Pancreas (tissue), 10 donors: Measurements from ENCODE around the gene SPTBN4. TPM values are rescaled to one million over a fixed set of nuclear protein-coding genes. Genes with fewer than 3 reads are reported as not detected.

Experiments used
- ATAC-seq, 4 donors: fragments of 200-7000 bp; cut with Tn5 transposase; one replicate each; pipeline versions ENCODE4 v1.8.0 to v1.9.1; 2020; ENCODE audit warnings: mild to moderate bottlenecking in 4 of 4, moderate library complexity in 4 of 4
- DNase-seq, 6 donors: peaks; one replicate each; pipeline ENCODE4 v3.0.0-alpha.2; 2020
- FAIRE-seq: peaks from 2 replicates; lab custom pipeline; 2012; peaks lifted over from hg19 to GRCh38; lab: Jason Lieb, UNC
- H3K27ac ChIP-seq, 4 donors: fragments of 200-600 bp; sonication (generic); 1 replicate in 3 of 4; 2 replicates in 1 of 4; pipeline versions ENCODE4 v1.5.0 to v1.8.0; 2020
- H3K27me3 ChIP-seq, 4 donors: fragments of 200-600 bp; one replicate each; pipeline ENCODE4 v1.8.0; 2021
- H3K36me3 ChIP-seq, 3 donors: fragments of 200-600 bp; sonication (generic) in 1 of 3; one replicate each; pipeline versions ENCODE4 v1.5.0 to v1.8.0; 2020 to 2021
- H3K4me1 ChIP-seq, 3 donors: fragments of 200-600 bp; one replicate each; pipeline ENCODE4 v1.8.0; 2021
- H3K4me3 ChIP-seq, 4 donors: fragments of 200-600 bp; sonication (generic) in 2 of 4; one replicate each; pipeline versions ENCODE4 v1.5.0 to v1.8.0; 2020 to 2021
- H3K9me3 ChIP-seq, 4 donors: fragments of 200-600 bp; one replicate each; pipeline ENCODE4 v1.8.0; 2021
- CTCF ChIP-seq, 4 donors: fragments of 200-600 bp; sonication (generic) in 3 of 4; IDR thresholded peaks; one replicate each; pipeline versions ENCODE4 v1.5.0 to v1.8.0; 2021; ENCODE audit warnings: antibody characterized with exemption in 4 of 4
- WGBS, 2 donors: extraction: QIAGEN DNeasy Blood & Tissue Kit; methylation state at CpG; one replicate each; pipeline ENCODE4 v1.1.7; 2013; 5-methylcytosine and 5-hydroxymethylcytosine counted together
- intact Hi-C, 3 donors: fragments of 100-400 bp; cut with DNase I; formaldehyde crosslinking; loops; one replicate each; pipeline versions ENCODE4 v1.11.1 to v1.14.2; 2022
- polyA plus RNA-seq, 2 donors: library from polyadenylated mRNA; stranded (reverse); fragments of 200-250 nt; gene quantifications; one replicate each; pipeline ENCODE4 v1.2.3, GENCODE V29; 2013
- total RNA-seq, 6 donors: library from RNA; stranded (reverse); fragmentation: NEBNext Ultra II Directional in 4 of 6; extraction: Animal tissue kit (Norgen Biotek cat#: 25700) in 4 of 6; gene quantifications; one replicate each; pipeline versions ENCODE4 v1.2.1 to v1.2.4, GENCODE V29; 2021 to 2023
- donor health status: healthy with polysubstance abuse.
- donor health status: DM: no; HTN: no; CAD: no; lungs with moderate emphysema.
- donor health status: DM: no; HTN: no; CAD: no.
- donor health status: control.
- donor health status: control.
- donor health status: Bipolar disorder and iron deficiency.
- donor health status: DM: yes; HTN: yes; CAD: no.
- donor health status: DM: no; HTN: no; CAD: no.
- donor health status: DM: no; HTN: no; CAD: no.
- donor health status: DM: yes; HTN: yes; CAD: no.

The SPTBN4 gene
- total and polyA plus RNA-seq, 8 donors: 1.0 to 23.9 (median 1.7) TPM

GRCh38 chr19:40442328-40443130 lies 24.3 kb upstream of the SPTBN4 start:
- WGBS, 2 donors: 26 to 27% methylated on average over 22 of the region's 22 CpGs
- ATAC-seq: no peak

GRCh38 chr19:40443131-40443999 lies 23.4 kb upstream of the SPTBN4 start:
- peak overlapping the region; percentile 79 to 94 (median 90) for H3K27ac ChIP-seq
- peaks cover 0 to 11% (median 0%) of the 10 kb centered on the region in 3 donors for H3K4me1 ChIP-seq
- no peaks in the 10 kb centered on the region for H3K9me3 ChIP-seq
- WGBS, 2 donors: 0% methylated on average over 50 to 52 of the region's 52 CpGs
- H3K27me3 ChIP-seq: no peaks in the 10 kb centered on the region
- ATAC-seq (peak; percentile 82 to 91 (median 85)), FAIRE-seq (peak; percentile 68), DNase-seq (peak; percentile 96 to 100 (median 100))
- TF ChIP-seq CTCF (IDR thresholded peaks at IDR 0.05): no peak
- H3K36me3 ChIP-seq: peaks cover 0 to 11% (median 5%) of the 10 kb centered on the region in 3 donors
- H3K4me3 ChIP-seq: peak overlapping the region; percentile 48 to 78 (median 72)
- intact Hi-C loops: no loop called here

More at GRCh38 chr19:40442328-40443130, 24.3 kb upstream of the SPTBN4 start:
- H3K9me3 ChIP-seq: no peaks in the 10 kb centered on the region
- no peak for DNase-seq
- TF ChIP-seq CTCF (IDR thresholded peaks at IDR 0.05): no peak
- H3K4me1 ChIP-seq: peaks cover 0 to 11% (median 0%) of the 10 kb centered on the region in 3 donors
- peak overlapping the region in 2 of 4 donors; percentile 15 to 94 for H3K27ac ChIP-seq
- peak overlapping the region in 2 of 4 donors; percentile 43 to 78 for H3K4me3 ChIP-seq
- FAIRE-seq: no peak
- intact Hi-C loops: no loop called here
- no peaks in the 10 kb centered on the region for H3K27me3 ChIP-seq
- peaks cover 0 to 11% (median 5%) of the 10 kb centered on the region in 3 donors for H3K36me3 ChIP-seq

- Histone ChIP-seq H3K27ac (peak within 1 kb of the TSS; percentile 79 to 94 (median 90)), H3K4me3 (peak within 1 kb of the TSS; percentile 48 to 78 (median 72)), H3K4me1 (peaks cover 0 to 11% (median 0%) of the 10 kb centered on the region in 3 donors), H3K36me3 (peaks cover 0 to 11% (median 5%) of the 10 kb centered on the region in 3 donors), H3K9me3 (no peaks in the 10 kb centered on the region), H3K27me3 (no peaks in the 10 kb centered on the region)
- peak; percentile 81 to 91 (median 85) for ATAC-seq
- no peak for TF ChIP-seq CTCF (IDR thresholded peaks at IDR 0.05)
- intact Hi-C loops: no loop called here
- WGBS, 2 donors: 0% methylated on average over 68 to 72 of the region's 72 CpGs
- FAIRE-seq: no peak
- peak; percentile 96 to 99 (median 98) for DNase-seq
Observed at GRCh38 chr19:40444000-40444824, 22.6 kb upstream of the SPTBN4 start, which contains the start of gene SERTAD3. Gene SERTAD3, minus strand, starts transcription at chr19:40444335. Its CDS starts 2,255 bp downstream, at chr19:40442080.

GRCh38 chr19:40444825-40445312 lies 21.9 kb upstream of the SPTBN4 start:
- 10 to 12% methylated on average over 18 of the region's 18 CpGs for WGBS, 2 donors
- Histone ChIP-seq H3K4me1 (peaks cover 0 to 11% (median 0%) of the 10 kb centered on the region in 3 donors), H3K4me3 (peak overlapping the region; percentile 48 to 78 (median 72)), H3K36me3 (peaks cover 0 to 11% (median 5%) of the 10 kb centered on the region in 3 donors), H3K9me3 (no peaks in the 10 kb centered on the region), H3K27ac (peak overlapping the region; percentile 79 to 94 (median 90)), H3K27me3 (no peaks in the 10 kb centered on the region)
- TF ChIP-seq CTCF (IDR thresholded peaks at IDR 0.05): no peak
- intact Hi-C loops: no loop called here
- no peak for ATAC-seq
- DNase-seq: no peak
- no peak for FAIRE-seq
